SK-N-SH (cell line): ENCODE results near the gene CCNF. TPM values are rescaled to one million over a fixed set of nuclear protein-coding genes. Genes with fewer than 3 reads are reported as not detected.
A peak's percentile ranks its signal among the peaks of the same experiment; 100 is the strongest.

ENCODE experiments used
- CTCF ChIA-PET: fragments of 300-600, 350-600 bp; formaldehyde crosslinking; extraction: SDS; loops from one replicate; lab custom pipeline; 2021; lab: Yijun Ruan, JAX
- POLR2A ChIA-PET: fragments of 350-600 bp; sonication (Branson Sonifier 250); formaldehyde crosslinking; extraction: SDS; loops from one replicate; lab custom pipeline; 2020; ENCODE audit warnings: antibody characterized with exemption, inconsistent platforms; lab: Yijun Ruan, JAX
- DNase-seq: peaks from one replicate; pipeline ENCODE4 v3.0.0; 2012
- H2AFZ ChIP-seq: fragments of 200-600 bp; sonication (generic); 2 replicates; pipeline ENCODE4 v1.8.1; 2016; ENCODE audit warnings: antibody characterized with exemption, mild to moderate bottlenecking, low read depth
- H3F3A ChIP-seq: fragments of 200-600 bp; sonication (generic); replicated peaks from 2 replicates; pipeline ENCODE3; 2016; ENCODE audit warnings: antibody characterized with exemption, mild to moderate bottlenecking; ENCODE audit not compliant: insufficient read depth
- H3K27ac ChIP-seq, 2 experiments: fragments of 200-500 bp in 1 of 2; fragments of 200-600 bp in 1 of 2; sonication (Bioruptor generic) in 1 of 2; sonication (generic), shearing (Covaris generic) in 1 of 2; 2 replicates each; pipeline versions ENCODE4 v1.5.1 to v1.6.1; 2014 to 2016; ENCODE audit warnings: low read depth in 2 of 2, inconsistent platforms in 1 of 2, low read length in 1 of 2, mild to moderate bottlenecking in 1 of 2, mixed read lengths in 1 of 2
- H3K27me3 ChIP-seq: fragments of 200-600 bp; sonication (generic), shearing (Covaris generic); 2 replicates; pipeline ENCODE4 v1.6.1; 2016; ENCODE audit warnings: mixed run types; ENCODE audit not compliant: insufficient read depth
- H3K36me3 ChIP-seq, 2 experiments: fragments of 200-500 bp in 1 of 2; fragments of 200-600 bp in 1 of 2; sonication (Bioruptor generic) in 1 of 2; sonication (generic) in 1 of 2; replicated peaks in 1 of 2; 2 replicates each; pipeline versions ENCODE3 to v1.5.1; 2014 to 2016; ENCODE audit warnings: low read length in 1 of 2, mild to moderate bottlenecking in 1 of 2; ENCODE audit not compliant: insufficient read depth in 2 of 2, control insufficient read depth in 1 of 2
- H3K4me1 ChIP-seq, 2 experiments: fragments of 200-500 bp in 1 of 2; fragments of 200-600 bp in 1 of 2; sonication (Bioruptor generic) in 1 of 2; sonication (generic), shearing (Covaris generic) in 1 of 2; 2 replicates each; pipeline versions ENCODE4 v1.5.1 to v1.6.1; 2014 to 2016; ENCODE audit warnings: low read depth in 1 of 2, low read length in 1 of 2, mixed run types in 1 of 2; ENCODE audit not compliant: insufficient read depth in 2 of 2, control insufficient read depth in 1 of 2
- H3K4me2 ChIP-seq: fragments of 200-600 bp; sonication (generic), shearing (Covaris generic); 2 replicates; pipeline ENCODE4 v1.6.1; 2017; ENCODE audit warnings: mixed run types
- H3K4me3 ChIP-seq, 2 experiments: fragments of 200-500 bp in 1 of 2; fragments of 200-600 bp in 1 of 2; sonication (Bioruptor generic) in 1 of 2; sonication (generic), shearing (Covaris generic) in 1 of 2; 2 replicates each; pipeline versions ENCODE4 v1.5.1 to v1.8.1; 2014 to 2016; ENCODE audit warnings: low read depth in 2 of 2, inconsistent platforms in 1 of 2, low read length in 1 of 2, mild to moderate bottlenecking in 1 of 2, mixed read lengths in 1 of 2, moderate library complexity in 1 of 2
- H3K79me2 ChIP-seq: fragments of 200-600 bp; sonication (generic); 2 replicates; pipeline ENCODE4 v1.8.1; 2017; ENCODE audit warnings: mild to moderate bottlenecking; ENCODE audit not compliant: insufficient read depth
- H3K9ac ChIP-seq: fragments of 200-600 bp; sonication (generic); 2 replicates; pipeline ENCODE4 v1.6.1; 2017; ENCODE audit warnings: mixed run types
- H3K9me2 ChIP-seq: fragments of 200-600 bp; sonication (generic); 2 replicates; pipeline ENCODE4 v1.6.1; 2017; ENCODE audit warnings: mixed run types
- H3K9me3 ChIP-seq: fragments of 200-600 bp; sonication (generic); 2 replicates; pipeline ENCODE4 v1.6.1; 2017; ENCODE audit warnings: mixed run types, mild to moderate bottlenecking, moderate library complexity
- H4K20me1 ChIP-seq: fragments of 200-600 bp; sonication (generic); 2 replicates; pipeline ENCODE4 v1.6.1; 2017; ENCODE audit warnings: mild to moderate bottlenecking, mixed run types; ENCODE audit not compliant: insufficient read depth
- CHD2 ChIP-seq: fragments of 150-350 bp; IDR thresholded peaks from 2 replicates; pipeline ENCODE4 v1.6.1; 2018; ENCODE audit warnings: low read length; ENCODE audit not compliant: partially characterized antibody
- EP300 ChIP-seq, 2 experiments: IDR thresholded peaks; 2 replicates each; pipeline versions ENCODE4 v1.4.0 to v1.6.1; 2012; ENCODE audit warnings: borderline replicate concordance in 1 of 2, low read depth in 1 of 2, low read length in 1 of 2
- FOXM1 ChIP-seq: IDR thresholded peaks from 2 replicates; pipeline ENCODE4 v1.4.0; 2012; ENCODE audit warnings: low read depth, mild to moderate bottlenecking
- GABPA ChIP-seq: IDR thresholded peaks from 2 replicates; pipeline ENCODE4 v1.4.0; 2012; ENCODE audit warnings: low read depth, mild to moderate bottlenecking
- GATA2 ChIP-seq: sonication (generic); formaldehyde crosslinking; IDR thresholded peaks from 2 replicates; pipeline ENCODE4 v1.5.0; 2020; ENCODE audit warnings: mild to moderate bottlenecking, missing genetic modification reagents
- MEF2A ChIP-seq: IDR thresholded peaks from 2 replicates; pipeline ENCODE4 v1.4.0; 2012; ENCODE audit warnings: low read depth, borderline replicate concordance
- MXI1 ChIP-seq: IDR thresholded peaks from 2 replicates; pipeline ENCODE4 v1.6.1; 2012; ENCODE audit warnings: mild to moderate bottlenecking, low read depth, low read length, improper control_type of control experiment
- NFIC ChIP-seq: IDR thresholded peaks from 2 replicates; pipeline ENCODE4 v1.4.0; 2012; ENCODE audit warnings: borderline replicate concordance
- SIN3A ChIP-seq: IDR thresholded peaks from 2 replicates; pipeline ENCODE4 v1.6.1; 2012; ENCODE audit warnings: low read depth, mild to moderate bottlenecking, low read length, moderate library complexity, borderline replicate concordance
- SMC3 ChIP-seq: IDR thresholded peaks from 2 replicates; pipeline ENCODE4 v1.6.1; 2012; ENCODE audit warnings: low read depth, low read length, improper control_type of control experiment
- TAF1 ChIP-seq: IDR thresholded peaks from 2 replicates; pipeline ENCODE4 v1.6.1; 2012; ENCODE audit warnings: low read depth, mild to moderate bottlenecking, low read length, moderate library complexity, borderline replicate concordance
- TCF12 ChIP-seq: IDR thresholded peaks from 2 replicates; pipeline ENCODE4 v1.4.0; 2012
- TEAD4 ChIP-seq: IDR thresholded peaks from 2 replicates; pipeline ENCODE4 v1.4.0; 2012; ENCODE audit warnings: mild to moderate bottlenecking, borderline replicate concordance; ENCODE audit not compliant: insufficient read depth
- WGBS: methylation state at CpG from one replicate; pipeline ENCODE4 v1.1.6; 2017; ENCODE audit warnings: low lambda C conversion rate; 5-methylcytosine and 5-hydroxymethylcytosine counted together
- polyA plus RNA-seq, 3 experiments: library from polyadenylated mRNA; depleted of rRNA; stranded (reverse); fragments of >200 nt; gene quantifications; 2 replicates each; pipeline ENCODE4 v1.2.3, GENCODE V29; 2012
- TF ChIP-seq, protein P1 (sequence below): IDR thresholded peaks from 2 replicates; pipeline ENCODE4 v1.4.0; 2012; ENCODE audit warnings: low read depth, borderline replicate concordance
- TF ChIP-seq, protein P2 (sequence below): fragments of 150-350 bp; IDR thresholded peaks from 2 replicates; pipeline ENCODE4 v1.6.1; 2016; ENCODE audit warnings: mild to moderate bottlenecking, low read depth, low read length
- TF ChIP-seq, protein P3 (sequence below): fragments of 200-600 bp; sonication (generic); IDR thresholded peaks from 2 replicates; pipeline ENCODE4 v1.6.1; 2017; ENCODE audit warnings: antibody characterized with exemption, mild to moderate bottlenecking, moderate library complexity

CCNF gene
- polyA plus RNA-seq, 1 of the 3 experiments (the other 2 are of a cell fraction): 4.6 TPM

DNA sequence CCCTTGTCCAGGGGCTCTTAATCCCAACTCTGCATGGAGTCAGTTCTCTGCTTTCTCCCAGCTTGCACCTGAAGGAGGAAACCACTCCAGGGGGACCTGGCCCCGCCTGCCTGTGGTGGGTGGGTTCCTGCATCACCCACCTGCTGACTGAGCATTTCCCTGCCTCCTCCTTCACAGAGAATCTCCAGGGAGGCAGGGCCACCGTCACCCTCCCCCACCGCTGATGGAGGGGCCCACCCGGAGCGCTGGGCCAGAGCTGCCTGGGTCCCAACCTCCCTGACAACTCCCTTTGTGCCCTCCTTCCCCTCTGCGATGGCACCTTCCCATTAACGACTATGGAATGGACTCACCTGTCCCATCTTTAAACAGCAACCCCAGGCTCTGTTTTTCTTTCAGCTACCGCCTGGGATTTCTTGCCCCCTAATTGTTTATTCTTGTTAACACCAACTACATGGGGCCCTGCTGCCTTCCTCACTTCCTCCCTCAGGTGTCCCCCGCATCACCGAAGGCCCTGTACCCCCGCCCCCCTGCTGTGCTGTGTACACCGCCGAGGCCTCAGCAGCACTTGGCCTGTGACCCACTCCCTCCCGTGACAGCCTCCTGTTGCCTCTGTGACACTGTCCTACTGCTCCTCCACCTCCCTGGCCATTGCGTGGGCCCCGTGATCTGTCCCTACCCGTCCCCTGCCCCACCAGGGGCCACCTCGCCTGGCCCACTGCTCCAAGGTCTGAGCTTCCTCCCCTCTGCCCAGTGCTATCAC is 29.8 kb downstream of the CCNF start:
- WGBS: 41% methylated on average over 18 of the region's 18 CpGs
- peak overlapping the region; percentile 96 for H3K4me2 ChIP-seq
- H3K9me2 ChIP-seq: no peaks in the 10 kb centered on the region
- no peaks in the 10 kb centered on the region for H4K20me1 ChIP-seq
- TF ChIP-seq FOXM1: no peak
- TF ChIP-seq SIN3A: no peak
- no peak for TF ChIP-seq CHD2
- no peak for TF ChIP-seq MXI1
- TF ChIP-seq SMC3: no peak
- no peak for TF ChIP-seq NFIC
- no peak for TF ChIP-seq GABPA
- no peak for TF ChIP-seq GATA2 (CRISPR knock-in tag)
- TF ChIP-seq, protein P1, sequence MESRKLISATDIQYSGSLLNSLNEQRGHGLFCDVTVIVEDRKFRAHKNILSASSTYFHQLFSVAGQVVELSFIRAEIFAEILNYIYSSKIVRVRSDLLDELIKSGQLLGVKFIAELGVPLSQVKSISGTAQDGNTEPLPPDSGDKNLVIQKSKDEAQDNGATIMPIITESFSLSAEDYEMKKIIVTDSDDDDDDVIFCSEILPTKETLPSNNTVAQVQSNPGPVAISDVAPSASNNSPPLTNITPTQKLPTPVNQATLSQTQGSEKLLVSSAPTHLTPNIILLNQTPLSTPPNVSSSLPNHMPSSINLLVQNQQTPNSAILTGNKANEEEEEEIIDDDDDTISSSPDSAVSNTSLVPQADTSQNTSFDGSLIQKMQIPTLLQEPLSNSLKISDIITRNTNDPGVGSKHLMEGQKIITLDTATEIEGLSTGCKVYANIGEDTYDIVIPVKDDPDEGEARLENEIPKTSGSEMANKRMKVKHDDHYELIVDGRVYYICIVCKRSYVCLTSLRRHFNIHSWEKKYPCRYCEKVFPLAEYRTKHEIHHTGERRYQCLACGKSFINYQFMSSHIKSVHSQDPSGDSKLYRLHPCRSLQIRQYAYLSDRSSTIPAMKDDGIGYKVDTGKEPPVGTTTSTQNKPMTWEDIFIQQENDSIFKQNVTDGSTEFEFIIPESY: no peak
- no peak for TF ChIP-seq MEF2A
- TF ChIP-seq, protein P2, sequence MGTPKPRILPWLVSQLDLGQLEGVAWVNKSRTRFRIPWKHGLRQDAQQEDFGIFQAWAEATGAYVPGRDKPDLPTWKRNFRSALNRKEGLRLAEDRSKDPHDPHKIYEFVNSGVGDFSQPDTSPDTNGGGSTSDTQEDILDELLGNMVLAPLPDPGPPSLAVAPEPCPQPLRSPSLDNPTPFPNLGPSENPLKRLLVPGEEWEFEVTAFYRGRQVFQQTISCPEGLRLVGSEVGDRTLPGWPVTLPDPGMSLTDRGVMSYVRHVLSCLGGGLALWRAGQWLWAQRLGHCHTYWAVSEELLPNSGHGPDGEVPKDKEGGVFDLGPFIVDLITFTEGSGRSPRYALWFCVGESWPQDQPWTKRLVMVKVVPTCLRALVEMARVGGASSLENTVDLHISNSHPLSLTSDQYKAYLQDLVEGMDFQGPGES: no peak
- TF ChIP-seq TEAD4: no peak
- TF ChIP-seq TCF12: no peak
- no peak for TF ChIP-seq EP300 (IDR thresholded peaks at IDR 0.05; ENCODE audit: borderline replicate concordance in 1 of 2, low read depth in 1 of 2, low read length in 1 of 2)
- TF ChIP-seq, protein P3, sequence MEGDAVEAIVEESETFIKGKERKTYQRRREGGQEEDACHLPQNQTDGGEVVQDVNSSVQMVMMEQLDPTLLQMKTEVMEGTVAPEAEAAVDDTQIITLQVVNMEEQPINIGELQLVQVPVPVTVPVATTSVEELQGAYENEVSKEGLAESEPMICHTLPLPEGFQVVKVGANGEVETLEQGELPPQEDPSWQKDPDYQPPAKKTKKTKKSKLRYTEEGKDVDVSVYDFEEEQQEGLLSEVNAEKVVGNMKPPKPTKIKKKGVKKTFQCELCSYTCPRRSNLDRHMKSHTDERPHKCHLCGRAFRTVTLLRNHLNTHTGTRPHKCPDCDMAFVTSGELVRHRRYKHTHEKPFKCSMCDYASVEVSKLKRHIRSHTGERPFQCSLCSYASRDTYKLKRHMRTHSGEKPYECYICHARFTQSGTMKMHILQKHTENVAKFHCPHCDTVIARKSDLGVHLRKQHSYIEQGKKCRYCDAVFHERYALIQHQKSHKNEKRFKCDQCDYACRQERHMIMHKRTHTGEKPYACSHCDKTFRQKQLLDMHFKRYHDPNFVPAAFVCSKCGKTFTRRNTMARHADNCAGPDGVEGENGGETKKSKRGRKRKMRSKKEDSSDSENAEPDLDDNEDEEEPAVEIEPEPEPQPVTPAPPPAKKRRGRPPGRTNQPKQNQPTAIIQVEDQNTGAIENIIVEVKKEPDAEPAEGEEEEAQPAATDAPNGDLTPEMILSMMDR: no peak
- no peak for TF ChIP-seq TAF1
- peaks cover 0 to 16% of the 10 kb centered on the region in 2 experiments for H3K36me3 ChIP-seq
- no peaks in the 10 kb centered on the region for H3K9me3 ChIP-seq
- ChIA-PET CTCF (interaction anchor here (1.0 to 4.8 kb wide), 6 partner anchors 10 to 42 kb away, joined by 3 to 27 read pairs (median 8); partner anchors contain the start of gene TBC1D24), POLR2A (interaction anchor here (1.3 to 2.0 kb wide), 3 partner anchors 10 to 42 kb away, joined by 4 to 19 read pairs (median 5); no protein-coding TSS in a partner anchor)
- H3K27ac ChIP-seq: peak overlapping the region; percentile 39 to 76; a peak in 3 of 4 replicates
- H3F3A ChIP-seq: peaks cover 16% of the 10 kb centered on the region
- peak overlapping the region; percentile 66 to 71 for H3K4me3 ChIP-seq
- peak overlapping the region; percentile 60; the same call in 1 of the 2 replicates for H3K9ac ChIP-seq
- peak overlapping the region; percentile 88 for H2AFZ ChIP-seq
- no peaks in the 10 kb centered on the region for H3K27me3 ChIP-seq
- DNase-seq: no peak
- H3K79me2 ChIP-seq: peaks cover 14% of the 10 kb centered on the region; the same call in 1 of the 2 replicates
- H3K4me1 ChIP-seq: peaks cover 9 to 24% of the 10 kb centered on the region in 2 experiments; a peak in 2 of 4 replicates
